MM.1S (cell line): Measurements from ENCODE around the gene CENPL.
"Not testable (repeated sequence)": the region's sequence is repeated elsewhere in the genome, so short reads cannot be mapped to it uniquely, and the experiment has no call there.

Experiments used
- DNase-seq: peaks from one replicate; pipeline ENCODE4 v3.0.0-alpha.2; 2015
- H2AFZ ChIP-seq: fragments of 300-600 bp; sonication (generic); 2 replicates; pipeline ENCODE4 v1.6.0; 2016; ENCODE audit warnings: antibody characterized with exemption, low read length
- H3F3A ChIP-seq: fragments of 300-600 bp; sonication (generic); 2 replicates; pipeline ENCODE4 v1.6.1; 2016; ENCODE audit warnings: mild to moderate bottlenecking, antibody characterized with exemption, low read length, moderate library complexity, mixed read lengths; ENCODE audit not compliant: insufficient read depth
- H3K27ac ChIP-seq: fragments of 300-600 bp; sonication (generic); 2 replicates; pipeline ENCODE4 v1.5.1; 2016; ENCODE audit warnings: mild to moderate bottlenecking, low read length
- H3K27me3 ChIP-seq: fragments of 300-600 bp; sonication (generic); replicated peaks from 2 replicates; pipeline ENCODE4 v1.6.0; 2016; ENCODE audit warnings: low read length; ENCODE audit not compliant: insufficient read depth
- H3K36me3 ChIP-seq: fragments of 300-600 bp; sonication (generic); replicated peaks from 2 replicates; pipeline ENCODE4 v1.6.1; 2016; ENCODE audit warnings: mild to moderate bottlenecking, low read length, mixed read lengths; ENCODE audit not compliant: insufficient read depth
- H3K4me1 ChIP-seq: fragments of 300-600 bp; sonication (generic); 2 replicates; pipeline ENCODE4 v1.6.1; 2016; ENCODE audit warnings: low read length, mixed read lengths
- H3K4me2 ChIP-seq: fragments of 300-600 bp; sonication (generic); 2 replicates; pipeline ENCODE4 v1.6.0; 2016; ENCODE audit warnings: low read depth, low read length
- H3K4me3 ChIP-seq: fragments of 300-600 bp; sonication (generic); 2 replicates; pipeline ENCODE4 v1.5.1; 2016; ENCODE audit warnings: low read length, mixed read lengths
- H3K79me2 ChIP-seq: fragments of 300-600 bp; sonication (generic); 2 replicates; pipeline ENCODE4 v1.6.1; 2016; ENCODE audit warnings: mixed run types, low read length, mixed read lengths
- H3K9ac ChIP-seq: fragments of 300-600 bp; sonication (generic); 2 replicates; pipeline ENCODE4 v1.6.1; 2016; ENCODE audit warnings: low read length, mixed read lengths
- H3K9me2 ChIP-seq: fragments of 300-600 bp; sonication (generic); replicated peaks from 2 replicates; pipeline ENCODE4 v1.6.1; 2016; ENCODE audit warnings: mild to moderate bottlenecking, low read length, mixed read lengths; ENCODE audit not compliant: insufficient read depth
- H3K9me3 ChIP-seq: fragments of 300-600 bp; sonication (generic); replicated peaks from 2 replicates; pipeline ENCODE4 v1.6.1; 2016; ENCODE audit warnings: mild to moderate bottlenecking, low read length, mixed read lengths; ENCODE audit not compliant: insufficient read depth
- H4K20me1 ChIP-seq: fragments of 300-600 bp; sonication (generic); 2 replicates; pipeline ENCODE4 v1.6.1; 2016; ENCODE audit warnings: mild to moderate bottlenecking, low read length, moderate library complexity, mixed read lengths; ENCODE audit not compliant: insufficient read depth
- CTCF ChIP-seq: fragments of 300-600 bp; sonication (generic); IDR thresholded peaks from 2 replicates; pipeline ENCODE4 v1.5.1; 2016; ENCODE audit warnings: antibody characterized with exemption, low read length, mixed read lengths
- EZH2 ChIP-seq: fragments of 300-600 bp; sonication (generic); optimal IDR thresholded peaks from 2 replicates; pipeline ENCODE3; 2017; ENCODE audit warnings: low read depth, mild to moderate bottlenecking, antibody characterized with exemption, low read length, mixed read lengths
- EZH2phosphoT487 ChIP-seq: fragments of 300-600 bp; sonication (generic); IDR thresholded peaks from 2 replicates; pipeline ENCODE4 v1.6.1; 2018; ENCODE audit warnings: antibody characterized with exemption, low read length

The CENPL gene

GRCh38 chr1:173823781-173824314 is 835 bp downstream of the CENPL start:
- Histone ChIP-seq H3K4me2 (peak overlapping the region; percentile 92), H3K9me2 (no peaks in the 10 kb centered on the region), H3K27me3 (no peaks in the 10 kb centered on the region), H3K4me1 (peaks cover 5% of the 10 kb centered on the region; the same call in 1 of the 2 replicates), H3K4me3 (peak overlapping the region; percentile 75), H4K20me1 (no peaks in the 10 kb centered on the region), H3F3A (peaks cover 20% of the 10 kb centered on the region), H3K27ac (peak overlapping the region; percentile 79), H2AFZ (peak overlapping the region; percentile 79), H3K9me3 (no peaks in the 10 kb centered on the region), H3K79me2 (peaks cover 52% of the 10 kb centered on the region), H3K9ac (peak overlapping the region; percentile 77), H3K36me3 (0 out of 2 replicates have a peak, but pooled peaks cover 4% of the 10 kb centered on the region)
- TF ChIP-seq EZH2phosphoT487 (no peak), EZH2 (no peak), CTCF (no peak)
- no peak for DNase-seq

GRCh38 chr1:173821680-173822079 is 3.0 kb downstream of the CENPL start:
- no peak overlapping the region for H3K4me3 ChIP-seq
- no peaks in the 10 kb centered on the region for H3K27me3 ChIP-seq
- H3K36me3 ChIP-seq: 0 out of 2 replicates have a peak, but pooled peaks cover 9% of the 10 kb centered on the region
- H2AFZ ChIP-seq: no peak overlapping the region
- no peak overlapping the region for H3K4me2 ChIP-seq
- peaks cover 17% of the 10 kb centered on the region for H3F3A ChIP-seq
- H3K4me1 ChIP-seq: peaks cover 9% of the 10 kb centered on the region; the same call in 1 of the 2 replicates
- no peaks in the 10 kb centered on the region for H3K9me2 ChIP-seq
- peaks cover 69% of the 10 kb centered on the region for H3K79me2 ChIP-seq
- no peaks in the 10 kb centered on the region for H4K20me1 ChIP-seq
- H3K9me3 ChIP-seq: no peaks in the 10 kb centered on the region
- no peak for DNase-seq
- TF ChIP-seq CTCF (no peak), EZH2phosphoT487 (no peak), EZH2 (no peak)
- no peak overlapping the region for H3K27ac ChIP-seq
- no peak overlapping the region for H3K9ac ChIP-seq

- Histone ChIP-seq H3K9me2 (no peaks in the 10 kb centered on the region), H2AFZ (no peak overlapping the region), H3K4me2 (no peak overlapping the region), H3K9me3 (no peaks in the 10 kb centered on the region), H3K36me3 (0 out of 2 replicates have a peak, but pooled peaks cover 9% of the 10 kb centered on the region), H3K79me2 (peaks cover 88% of the 10 kb centered on the region), H3K27me3 (no peaks in the 10 kb centered on the region), H3F3A (no peaks in the 10 kb centered on the region), H3K27ac (no peak overlapping the region), H3K4me3 (no peak overlapping the region), H3K9ac (no peak overlapping the region), H3K4me1 (peaks cover 9% of the 10 kb centered on the region; the same call in 1 of the 2 replicates), H4K20me1 (no peaks in the 10 kb centered on the region)
- DNase-seq: no peak
- no peak for TF ChIP-seq EZH2
- no peak for TF ChIP-seq EZH2phosphoT487
- TF ChIP-seq CTCF: no peak
Measured at GRCh38 chr1:173818459-173818858, 6.2 kb downstream of the CENPL start.

- H3F3A ChIP-seq, H3K27ac ChIP-seq, H3K4me2 ChIP-seq, H3K9me3 ChIP-seq, H3K27me3 ChIP-seq, H3K4me3 ChIP-seq, DNase-seq, H4K20me1 ChIP-seq, H3K9ac ChIP-seq, H2AFZ ChIP-seq, H3K4me1 ChIP-seq, H3K9me2 ChIP-seq, H3K36me3 ChIP-seq: not testable (repeated sequence)
- H3K79me2 ChIP-seq: peaks cover 73% of the 10 kb centered on the region
Measured at GRCh38 chr1:173813654-173814053, 11.0 kb downstream of the CENPL start.
